Smooth muscle cell of trachea (primary cell): ENCODE data around the gene ABCC6. TPM values are rescaled to one million over a fixed set of nuclear protein-coding genes. Genes with fewer than 3 reads are reported as not detected.

Source experiments
- total RNA-seq: library from RNA; depleted of rRNA; stranded (reverse); fragments of >200 nt; gene quantifications from 2 replicates; pipeline ENCODE4 v1.2.1, GENCODE V29; 2014

The ABCC6 gene
- total RNA-seq = 1.0 and 2.3 TPM in 2 replicates

DNA sequence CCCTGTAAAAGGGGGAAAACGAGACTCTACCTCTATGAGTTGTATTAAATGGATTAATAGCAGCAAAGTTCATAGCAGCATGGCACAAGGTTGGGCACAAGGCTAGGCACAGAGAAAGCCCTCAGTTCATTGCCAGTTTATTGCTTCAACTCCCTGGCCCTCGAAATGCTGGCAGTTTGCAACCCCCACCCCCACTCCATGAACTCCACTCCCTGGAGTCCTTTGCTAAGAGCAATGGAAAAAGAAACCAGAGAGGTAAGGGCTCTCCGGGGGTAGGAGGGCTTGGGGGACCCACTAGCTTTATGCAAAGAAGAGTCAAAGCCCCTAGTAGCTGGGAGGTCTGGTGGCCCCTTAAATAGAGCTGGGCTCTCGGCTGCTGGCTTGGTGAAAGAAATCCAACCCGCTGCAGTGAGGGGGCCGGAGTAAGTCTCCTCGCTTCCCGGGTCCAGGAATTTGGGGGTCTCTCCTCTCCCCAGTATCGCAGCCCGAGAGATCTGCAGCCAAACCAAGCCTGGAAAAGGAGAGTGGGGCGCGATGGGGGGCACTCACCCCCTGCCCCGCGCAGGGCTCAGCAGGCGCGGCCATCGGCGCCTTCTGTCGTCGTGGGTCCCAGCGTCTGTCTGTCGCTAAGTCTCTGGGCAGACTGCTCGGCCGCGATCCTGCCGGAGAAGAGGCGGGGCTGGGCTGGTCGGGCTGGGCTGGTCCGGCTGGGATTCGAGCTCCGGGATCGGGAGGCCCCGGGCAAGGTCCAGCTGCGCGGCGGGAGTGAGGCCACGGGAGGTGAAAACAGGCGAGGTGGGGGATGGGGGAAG lies at the start of gene ABCC6:
TSS of gene ABCC6 (minus strand) at position 645 of the 812 bp plus-strand sequence. CDS start at position 585, 60 bp downstream.

Other genes starting within 250 kb of the ABCC6 start
- gene NOMO3, start 9.0 kb upstream of the ABCC6 start, total RNA-seq = 64.1 and 65.7 TPM in 2 replicates
- gene NPIPA7, start 155.6 kb upstream of the ABCC6 start, total RNA-seq = 0.15 and 3.0 TPM in 2 replicates